Hematopoietic multipotent progenitor cell treated with erythropoietin and hydrocortisone succinate and interleukin-3 and kit ligand, for 6 days (in vitro differentiated cells): ENCODE results near the gene ZNF397.
"Not testable (repeated sequence)": the region's sequence is repeated elsewhere in the genome, so short reads cannot be mapped to it uniquely, and the experiment has no call there.

Experiments used
- DNase-seq: peaks from one replicate; pipeline ENCODE4 v3.0.0-alpha.2; 2015

The ZNF397 gene

GRCh38 chr18:35240664-35241447 is at the start of gene ZNF397:
Gene ZNF397 (plus strand): TSS chr18:35241034. CDS start chr18:35242471, 1,437 bp downstream.
- DNase-seq = peak; percentile 98

GRCh38 chr18:35191698-35192025 is 49.2 kb upstream of the ZNF397 start:
- no peak for DNase-seq

GRCh38 chr18:35192415-35192814 is 48.4 kb upstream of the ZNF397 start:
- no peak for DNase-seq

- DNase-seq = no peak
Observed at GRCh38 chr18:35193316-35193715, 47.5 kb upstream of the ZNF397 start.

- DNase-seq = no peak
Observed at GRCh38 chr18:35197296-35197695, 43.5 kb upstream of the ZNF397 start.

GRCh38 chr18:35201256-35201931 is 39.4 kb upstream of the ZNF397 start:
- DNase-seq = no peak

GRCh38 chr18:35203067-35203466 is 37.8 kb upstream of the ZNF397 start:
- DNase-seq = no peak

GRCh38 chr18:35205199-35205712 is 35.6 kb upstream of the ZNF397 start:
- DNase-seq = no peak

- DNase-seq = not testable (repeated sequence)
Observed at GRCh38 chr18:35205746-35206458, 34.9 kb upstream of the ZNF397 start.

- DNase-seq = no peak
Observed at GRCh38 chr18:35215026-35215425, 25.8 kb upstream of the ZNF397 start.

GRCh38 chr18:35216611-35217010 is 24.2 kb upstream of the ZNF397 start:
- DNase-seq = not testable (repeated sequence)

- DNase-seq = not testable (repeated sequence)
Observed at GRCh38 chr18:35219331-35219730, 21.5 kb upstream of the ZNF397 start.

- DNase-seq = no peak
Observed at GRCh38 chr18:35220424-35220823, 20.4 kb upstream of the ZNF397 start.

GRCh38 chr18:35223797-35224196 is 17.0 kb upstream of the ZNF397 start:
- DNase-seq = no peak

GRCh38 chr18:35227254-35227653 is 13.6 kb upstream of the ZNF397 start:
- no peak for DNase-seq

GRCh38 chr18:35231052-35231451 is 9.8 kb upstream of the ZNF397 start:
- DNase-seq = peak; percentile 93

GRCh38 chr18:35236571-35237363 is 4.1 kb upstream of the ZNF397 start:
- DNase-seq = no peak

GRCh38 chr18:35239314-35239713 is 1.5 kb upstream of the ZNF397 start:
- DNase-seq = no peak

GRCh38 chr18:35241448-35241804 is 592 bp downstream of the ZNF397 start:
- DNase-seq = peak; percentile 40

GRCh38 chr18:35242426-35242825 is 1.6 kb downstream of the ZNF397 start:
- DNase-seq = no peak

- DNase-seq = no peak
Observed at GRCh38 chr18:35244671-35245070, 3.8 kb downstream of the ZNF397 start.

GRCh38 chr18:35245719-35246317 is 5.0 kb downstream of the ZNF397 start:
- no peak for DNase-seq
